Thyroid gland (tissue), 4 donors: ENCODE measurements around the gene CYP3A7.
"Not testable (repeated sequence)": the region's sequence is repeated elsewhere in the genome, so short reads cannot be mapped to it uniquely, and the experiment has no call there.

Experiments
- POLR2A ChIP-seq, 2 donors: fragments of 450-650 bp; IDR thresholded peaks; one replicate each; pipeline ENCODE4 v1.6.1; 2017; ENCODE audit warnings: antibody characterized with exemption in 2 of 2, mild to moderate bottlenecking in 2 of 2, moderate library complexity in 1 of 2
- TF ChIP-seq, protein P1 (sequence below), 6 experiments: fragments of 200-600 bp in 3 of 6; fragments of 450-650 bp in 3 of 6; sonication (generic) in 3 of 6; IDR thresholded peaks; one replicate each; pipeline ENCODE4 v1.5.1; 2016 to 2019; ENCODE audit warnings: antibody characterized with exemption in 6 of 6, mild to moderate bottlenecking in 2 of 6, inconsistent platforms in 1 of 6, moderate library complexity in 1 of 6

DNA sequence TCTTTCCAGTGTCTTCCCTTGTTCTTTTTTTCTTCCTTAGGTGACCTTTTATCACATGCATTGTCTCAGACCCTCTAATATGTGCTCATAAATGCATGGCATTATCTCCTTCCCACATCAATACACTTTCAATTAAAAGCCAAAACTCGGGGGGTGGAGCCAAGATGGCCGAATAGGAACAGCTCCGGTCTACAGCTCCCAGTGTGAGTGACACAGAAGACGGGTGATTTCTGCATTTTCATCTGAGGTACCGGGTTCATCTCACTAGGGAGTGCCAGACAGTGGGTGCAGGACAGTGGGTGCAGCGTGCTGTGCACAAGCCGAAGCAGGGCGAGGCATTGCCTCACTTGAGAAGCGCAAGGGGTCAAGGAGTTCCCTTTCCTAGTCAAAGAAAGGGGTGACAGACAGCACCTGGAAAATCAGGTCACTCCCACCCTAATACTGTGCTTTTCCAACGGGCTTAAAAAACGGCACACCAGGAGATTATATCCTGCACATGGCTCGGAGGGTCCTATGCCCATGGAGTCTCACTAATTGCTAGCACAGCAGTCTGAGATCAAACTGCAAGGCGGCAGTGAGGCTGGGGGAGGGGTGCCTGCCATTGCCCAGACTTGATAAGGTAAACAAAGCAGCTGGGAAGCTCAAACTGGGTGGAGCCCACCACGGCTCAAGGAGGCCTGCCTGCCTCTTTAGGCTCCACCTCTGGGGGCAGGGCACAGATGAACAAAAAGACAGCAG is 49.0 kb downstream of the CYP3A7 start:
- TF ChIP-seq, protein P1, sequence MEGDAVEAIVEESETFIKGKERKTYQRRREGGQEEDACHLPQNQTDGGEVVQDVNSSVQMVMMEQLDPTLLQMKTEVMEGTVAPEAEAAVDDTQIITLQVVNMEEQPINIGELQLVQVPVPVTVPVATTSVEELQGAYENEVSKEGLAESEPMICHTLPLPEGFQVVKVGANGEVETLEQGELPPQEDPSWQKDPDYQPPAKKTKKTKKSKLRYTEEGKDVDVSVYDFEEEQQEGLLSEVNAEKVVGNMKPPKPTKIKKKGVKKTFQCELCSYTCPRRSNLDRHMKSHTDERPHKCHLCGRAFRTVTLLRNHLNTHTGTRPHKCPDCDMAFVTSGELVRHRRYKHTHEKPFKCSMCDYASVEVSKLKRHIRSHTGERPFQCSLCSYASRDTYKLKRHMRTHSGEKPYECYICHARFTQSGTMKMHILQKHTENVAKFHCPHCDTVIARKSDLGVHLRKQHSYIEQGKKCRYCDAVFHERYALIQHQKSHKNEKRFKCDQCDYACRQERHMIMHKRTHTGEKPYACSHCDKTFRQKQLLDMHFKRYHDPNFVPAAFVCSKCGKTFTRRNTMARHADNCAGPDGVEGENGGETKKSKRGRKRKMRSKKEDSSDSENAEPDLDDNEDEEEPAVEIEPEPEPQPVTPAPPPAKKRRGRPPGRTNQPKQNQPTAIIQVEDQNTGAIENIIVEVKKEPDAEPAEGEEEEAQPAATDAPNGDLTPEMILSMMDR (IDR thresholded peaks at IDR 0.05) = not testable (repeated sequence)
- not testable (repeated sequence) for TF ChIP-seq POLR2A (IDR thresholded peaks at IDR 0.05)
